Measurements from ENCODE around the gene KRTAP10-4.
"Not testable (repeated sequence)": the region's sequence is repeated elsewhere in the genome, so short reads cannot be mapped to it uniquely, and the experiment has no call there.

The KRTAP10-4 gene

GRCh38 chr21:44557491-44558328 is 15.8 kb upstream of the KRTAP10-4 start:
- no peak for DNase-seq (ENCODE audit: low read depth in 2 of 2)

DNA sequence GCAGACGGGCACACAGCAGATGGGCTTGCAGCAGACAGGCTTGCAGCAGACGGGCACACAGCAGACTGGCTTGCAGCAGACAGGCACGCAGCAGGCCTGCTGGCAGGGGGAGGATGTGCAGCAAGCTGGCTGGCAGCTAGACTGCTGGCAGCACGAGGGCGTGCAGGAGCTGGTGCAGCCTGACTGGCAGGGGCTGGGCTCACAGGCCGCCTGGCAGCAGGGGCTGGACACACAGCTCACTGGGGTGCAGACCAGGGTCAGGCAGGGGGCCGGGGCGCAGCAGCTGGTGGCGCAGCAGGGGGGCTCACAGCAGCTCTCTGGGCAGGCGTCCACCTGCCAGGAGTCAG is 15.2 kb upstream of the KRTAP10-4 start:
- not testable (repeated sequence) for DNase-seq (ENCODE audit: low read depth in 2 of 2)

DNA sequence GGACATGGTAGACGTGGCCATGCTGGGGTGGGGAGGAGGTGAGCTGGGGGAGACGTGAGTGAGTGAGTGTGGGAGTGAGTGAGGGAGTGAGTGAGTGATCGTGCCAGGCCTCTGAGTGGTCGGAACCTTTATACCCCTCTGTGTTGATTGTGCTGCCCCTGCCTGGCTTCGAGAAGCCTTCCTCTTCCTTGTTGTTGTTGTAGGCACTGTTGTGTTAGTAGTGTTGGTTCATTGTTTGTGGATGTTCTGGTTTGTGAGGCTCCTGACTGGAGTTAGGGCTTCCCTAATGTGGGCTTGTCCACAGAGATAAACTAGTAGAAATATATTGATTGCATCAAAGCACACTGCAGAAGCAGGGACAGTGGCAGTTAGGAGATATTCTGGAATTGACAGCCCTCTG is 14.8 kb upstream of the KRTAP10-4 start, which contains the start of gene KRTAP10-3:
TSS of gene KRTAP10-3 (minus strand) at position 101 of the 400 bp plus-strand sequence. CDS start at position 21, 80 bp downstream.
- no peak for DNase-seq (ENCODE audit: low read depth in 2 of 2)

DNA sequence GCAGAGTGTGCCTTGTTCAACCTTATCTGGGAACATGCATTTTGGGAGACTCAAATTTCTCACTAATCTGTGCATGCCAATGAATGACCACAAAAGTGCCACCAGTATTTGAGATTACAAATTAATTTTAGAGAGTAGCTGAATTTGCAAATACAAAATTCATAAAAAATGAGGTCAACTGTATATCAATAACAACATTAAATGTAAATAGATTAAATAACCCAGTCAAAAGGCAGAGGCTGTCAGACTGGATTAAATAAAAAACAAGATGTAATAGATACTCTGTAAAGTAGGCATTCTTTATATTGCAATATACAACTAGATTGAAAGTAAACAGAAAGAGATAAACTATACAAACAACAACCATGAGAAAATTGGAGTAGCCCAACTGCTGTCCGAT is 9.4 kb upstream of the KRTAP10-4 start:
- DNase-seq (ENCODE audit: low read depth in 2 of 2): no peak

DNA sequence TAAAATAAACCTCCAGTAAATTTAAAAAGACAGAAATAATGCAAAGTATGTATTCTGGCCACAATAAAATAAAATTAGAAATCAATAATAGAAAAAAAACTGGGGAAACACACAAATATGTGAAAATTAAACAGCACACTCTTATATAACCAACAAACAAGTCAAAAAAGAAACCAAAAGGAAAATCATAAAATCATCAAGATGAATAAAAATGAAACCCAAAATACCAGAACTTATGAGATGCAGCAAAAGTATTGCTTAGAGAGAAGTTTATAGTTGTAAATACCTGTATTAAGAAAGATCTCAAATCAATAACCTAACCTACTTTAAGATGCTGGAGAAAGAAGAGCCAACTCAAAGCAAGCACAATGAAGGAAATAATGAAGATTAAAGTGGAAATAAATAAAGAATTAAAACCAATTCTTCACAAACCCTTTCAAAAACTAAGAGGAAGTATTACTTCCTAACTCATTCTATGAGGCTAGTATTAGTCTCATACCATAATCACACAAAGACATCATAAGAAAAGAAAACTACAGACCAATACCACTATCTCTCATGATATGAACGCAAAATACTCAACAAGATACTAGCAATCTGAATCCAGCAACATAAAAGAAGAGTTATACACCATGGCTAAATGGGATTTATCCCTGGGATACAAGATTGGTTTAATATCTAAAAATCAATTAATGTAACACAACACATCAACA is 8.5 kb upstream of the KRTAP10-4 start:
- DNase-seq (ENCODE audit: low read depth in 2 of 2): no peak

DNA sequence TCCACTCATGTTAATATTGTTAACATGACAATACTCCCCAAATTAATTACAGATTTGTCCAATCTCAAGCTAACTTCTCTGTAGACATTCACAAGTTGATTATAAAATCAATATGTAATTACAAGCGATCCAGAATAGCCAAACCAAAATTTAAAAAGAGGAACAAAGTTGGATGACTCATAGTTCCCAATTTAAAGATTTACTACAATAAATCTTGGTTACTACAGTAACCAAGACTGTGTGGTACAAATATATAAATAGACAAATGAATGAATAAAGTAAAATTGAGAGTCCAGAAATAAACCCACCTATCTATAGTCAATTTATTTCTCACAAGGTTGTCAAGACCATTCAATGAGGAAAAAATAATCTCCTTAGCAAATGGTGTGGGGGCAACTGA is 7.1 kb upstream of the KRTAP10-4 start:
- no peak for DNase-seq (ENCODE audit: low read depth in 2 of 2)

DNA sequence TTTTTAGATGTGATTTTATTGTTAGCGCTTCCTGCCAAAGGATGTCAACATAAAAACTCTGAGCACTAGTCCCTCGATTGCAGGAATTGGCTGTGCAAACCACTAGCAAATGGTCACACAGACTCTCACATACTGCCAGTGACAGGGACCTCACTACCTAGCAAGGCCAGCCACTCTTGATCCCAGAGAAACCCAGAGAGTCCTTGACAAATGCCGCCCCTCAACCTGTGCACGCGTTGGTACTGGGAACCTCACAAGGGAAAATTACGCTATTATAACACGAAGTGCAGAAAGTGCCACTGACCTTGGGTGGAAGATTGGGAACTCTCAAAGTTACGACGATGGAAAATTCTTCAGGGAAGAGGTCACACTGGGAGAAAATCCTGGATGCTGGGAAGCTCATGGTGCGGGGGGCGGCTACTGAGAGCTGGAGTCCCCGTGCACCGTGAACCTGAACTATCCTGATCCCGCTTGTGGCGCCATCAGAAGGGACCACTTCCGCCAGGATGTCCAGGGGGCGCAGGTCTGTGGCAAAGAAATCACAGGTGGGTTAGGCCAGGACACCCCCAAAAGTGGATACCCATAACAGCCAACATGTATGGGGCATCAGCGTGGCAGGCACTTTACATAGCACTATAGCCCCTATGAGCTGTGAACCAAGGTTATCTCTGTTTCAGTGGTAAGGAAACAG is 5.9 kb upstream of the KRTAP10-4 start:
- no peak for DNase-seq (ENCODE audit: low read depth in 2 of 2)

GRCh38 chr21:44568261-44568660 is 5.3 kb upstream of the KRTAP10-4 start:
- DNase-seq (ENCODE audit: low read depth in 2 of 2): no peak

- DNase-seq (ENCODE audit: low read depth in 2 of 2): no peak
Observed at GRCh38 chr21:44568667-44569556, 4.6 kb upstream of the KRTAP10-4 start.

GRCh38 chr21:44569861-44570517 is 3.5 kb upstream of the KRTAP10-4 start:
- no peak for DNase-seq (ENCODE audit: low read depth in 2 of 2)

- DNase-seq (ENCODE audit: low read depth in 2 of 2): no peak
Observed at GRCh38 chr21:44571296-44571695, 2.2 kb upstream of the KRTAP10-4 start.

DNA sequence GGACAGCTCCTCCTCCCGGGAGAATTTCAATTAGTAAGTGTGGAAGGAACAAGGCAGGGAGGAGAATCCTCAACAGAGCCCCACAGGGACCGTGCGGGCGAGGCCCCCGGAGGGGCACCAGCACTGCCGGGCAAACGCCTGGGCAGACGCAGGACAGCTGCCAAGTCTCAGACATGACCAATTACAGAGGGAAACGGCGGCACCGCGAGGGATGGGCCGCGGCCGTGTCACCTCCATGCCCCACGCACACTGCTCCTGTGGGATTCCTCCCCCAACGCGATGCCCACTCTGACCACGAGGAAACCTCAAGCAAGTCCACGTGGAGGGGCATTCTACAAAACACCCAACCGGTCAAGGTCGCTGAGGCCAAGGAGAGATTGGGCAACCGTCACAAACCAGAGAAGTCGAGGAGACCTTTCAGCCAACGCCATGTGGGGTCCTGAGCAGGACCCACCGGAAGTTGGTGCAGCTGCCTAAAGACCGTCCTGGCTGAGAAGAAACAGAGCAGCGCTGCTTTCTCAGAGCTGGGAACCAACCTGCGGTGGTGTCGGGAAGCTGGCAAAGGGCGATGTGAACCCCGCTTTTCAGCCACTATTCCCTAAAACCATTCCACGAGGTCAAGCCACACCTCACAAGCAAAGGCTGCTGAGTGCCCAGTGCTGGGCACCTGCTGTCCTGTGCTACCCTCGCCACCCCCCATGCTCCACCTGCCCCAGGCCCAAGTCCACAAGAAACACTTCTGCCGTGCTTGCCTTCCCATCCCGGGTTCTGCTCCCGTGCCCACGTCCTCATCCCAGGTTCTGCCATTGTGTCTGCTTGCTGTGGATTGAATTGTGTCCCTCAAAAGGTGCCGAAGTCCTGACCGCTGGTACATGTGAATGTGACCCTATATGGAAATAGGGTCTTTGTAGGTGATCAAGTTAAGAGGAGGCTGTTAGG is 1.4 kb upstream of the KRTAP10-4 start:
- no peak for DNase-seq (ENCODE audit: low read depth in 2 of 2)

GRCh38 chr21:44572959-44573583 is 458 bp upstream of the KRTAP10-4 start:
- DNase-seq (ENCODE audit: low read depth in 2 of 2): no peak

GRCh38 chr21:44574457-44575306 is 1.2 kb downstream of the KRTAP10-4 start:
- DNase-seq (ENCODE audit: low read depth in 2 of 2): no peak

- DNase-seq (ENCODE audit: low read depth in 2 of 2): no peak
Observed at GRCh38 chr21:44575307-44576024, 1.9 kb downstream of the KRTAP10-4 start.

GRCh38 chr21:44576025-44576420 is 2.5 kb downstream of the KRTAP10-4 start:
- DNase-seq (ENCODE audit: low read depth in 2 of 2): no peak

DNA sequence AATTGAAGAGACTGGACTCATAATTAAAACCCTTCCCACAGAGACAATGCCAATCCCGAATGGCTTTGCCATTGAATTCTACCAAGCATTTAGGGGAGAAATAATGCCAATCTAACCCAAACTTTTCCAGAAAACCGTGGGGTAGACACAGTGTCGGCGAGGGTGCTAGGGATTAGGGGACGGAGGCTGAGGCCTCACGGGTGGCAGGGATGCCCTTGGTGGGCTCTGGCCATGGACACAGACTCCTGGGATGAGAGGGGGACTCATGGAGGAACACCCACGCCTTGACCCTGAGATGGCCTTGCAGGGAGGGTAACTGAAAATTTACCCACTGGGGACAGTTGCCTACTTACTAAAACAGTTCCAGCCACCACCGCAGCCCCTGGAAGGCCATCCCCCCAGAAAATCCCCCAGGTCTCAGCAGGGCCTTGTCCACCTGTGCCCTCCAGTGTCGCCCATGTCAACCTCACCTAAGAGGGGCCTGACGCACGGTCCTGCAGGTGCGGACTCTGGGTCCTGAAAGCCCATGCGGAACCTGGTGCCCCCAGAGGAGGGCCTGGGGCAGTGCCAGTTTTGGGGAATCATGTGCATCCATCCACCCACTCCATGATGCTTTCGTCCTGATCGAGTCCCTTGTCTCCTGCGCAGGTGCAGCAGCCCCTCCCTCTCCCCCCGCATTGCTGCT is 5.0 kb downstream of the KRTAP10-4 start:
- no peak for DNase-seq (ENCODE audit: low read depth in 2 of 2)

All from activated CD4-positive, alpha-beta T cell treated with anti-CD3 and anti-CD28 coated beads for 24 hours (primary cell).